SK-N-SH (cell line): ENCODE results near the gene RFX3.

Experiments used
- FOSL2 ChIP-seq: IDR thresholded peaks from 2 replicates; pipeline ENCODE4 v1.4.0; 2012; ENCODE audit warnings: low read depth, mild to moderate bottlenecking, moderate library complexity, borderline replicate concordance
- MXI1 ChIP-seq: IDR thresholded peaks from 2 replicates; pipeline ENCODE4 v1.6.1; 2012; ENCODE audit warnings: mild to moderate bottlenecking, low read depth, low read length, improper control_type of control experiment
- NFIC ChIP-seq: IDR thresholded peaks from 2 replicates; pipeline ENCODE4 v1.4.0; 2012; ENCODE audit warnings: borderline replicate concordance
- SIN3A ChIP-seq: IDR thresholded peaks from 2 replicates; pipeline ENCODE4 v1.6.1; 2012; ENCODE audit warnings: low read depth, mild to moderate bottlenecking, low read length, moderate library complexity, borderline replicate concordance
- TEAD4 ChIP-seq: IDR thresholded peaks from 2 replicates; pipeline ENCODE4 v1.4.0; 2012; ENCODE audit warnings: mild to moderate bottlenecking, borderline replicate concordance; ENCODE audit not compliant: insufficient read depth
- TF ChIP-seq, protein P1 (sequence below): fragments of 200-600 bp; sonication (generic); IDR thresholded peaks from 2 replicates; pipeline ENCODE4 v1.6.1; 2017; ENCODE audit warnings: antibody characterized with exemption, mild to moderate bottlenecking, moderate library complexity

DNA sequence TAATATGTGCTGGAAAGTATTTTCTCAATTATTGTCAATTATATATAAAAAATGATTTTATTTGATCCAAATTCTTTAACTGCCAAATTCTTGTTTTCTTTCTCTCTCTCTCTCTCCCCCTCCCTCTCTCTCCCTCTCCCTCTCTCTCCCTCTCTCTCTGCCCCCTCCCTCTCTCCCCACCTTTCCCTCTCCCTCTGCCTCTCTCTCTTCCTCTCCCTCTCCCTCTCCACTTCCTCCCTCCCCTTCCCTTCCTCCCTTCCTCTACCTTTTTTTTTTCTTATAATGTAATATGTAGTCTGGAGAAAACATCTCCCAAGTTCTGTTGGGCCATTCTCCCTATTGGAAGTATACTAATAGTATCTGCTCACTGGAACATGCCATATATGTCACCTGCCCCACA lies 6.4 kb upstream of the RFX3 start:
- TF ChIP-seq, protein P1, sequence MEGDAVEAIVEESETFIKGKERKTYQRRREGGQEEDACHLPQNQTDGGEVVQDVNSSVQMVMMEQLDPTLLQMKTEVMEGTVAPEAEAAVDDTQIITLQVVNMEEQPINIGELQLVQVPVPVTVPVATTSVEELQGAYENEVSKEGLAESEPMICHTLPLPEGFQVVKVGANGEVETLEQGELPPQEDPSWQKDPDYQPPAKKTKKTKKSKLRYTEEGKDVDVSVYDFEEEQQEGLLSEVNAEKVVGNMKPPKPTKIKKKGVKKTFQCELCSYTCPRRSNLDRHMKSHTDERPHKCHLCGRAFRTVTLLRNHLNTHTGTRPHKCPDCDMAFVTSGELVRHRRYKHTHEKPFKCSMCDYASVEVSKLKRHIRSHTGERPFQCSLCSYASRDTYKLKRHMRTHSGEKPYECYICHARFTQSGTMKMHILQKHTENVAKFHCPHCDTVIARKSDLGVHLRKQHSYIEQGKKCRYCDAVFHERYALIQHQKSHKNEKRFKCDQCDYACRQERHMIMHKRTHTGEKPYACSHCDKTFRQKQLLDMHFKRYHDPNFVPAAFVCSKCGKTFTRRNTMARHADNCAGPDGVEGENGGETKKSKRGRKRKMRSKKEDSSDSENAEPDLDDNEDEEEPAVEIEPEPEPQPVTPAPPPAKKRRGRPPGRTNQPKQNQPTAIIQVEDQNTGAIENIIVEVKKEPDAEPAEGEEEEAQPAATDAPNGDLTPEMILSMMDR: no peak
- TF ChIP-seq SIN3A: no peak
- TF ChIP-seq TEAD4: no peak
- no peak for TF ChIP-seq FOSL2
- no peak for TF ChIP-seq NFIC
- no peak for TF ChIP-seq MXI1
